ENCODE measurements around the gene RFC3.

DNA sequence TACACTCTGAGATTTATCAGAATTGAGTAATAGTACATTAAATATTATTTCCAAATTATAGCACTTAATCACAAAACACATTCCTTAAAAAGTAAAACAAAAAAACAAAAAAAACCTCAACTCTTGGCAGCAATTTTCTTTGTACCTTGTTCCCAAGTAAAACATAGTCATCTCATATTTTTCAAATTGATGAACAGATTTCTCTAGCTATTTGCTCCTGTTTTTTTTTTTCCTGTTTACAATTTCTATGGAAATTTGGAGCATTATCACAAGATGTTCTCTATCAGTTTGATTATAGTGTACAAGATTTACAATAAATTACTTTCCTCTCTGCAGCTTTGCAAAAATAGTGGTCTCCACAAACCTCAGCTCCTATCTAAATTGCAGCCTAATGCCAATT, 25.0 kb downstream of the RFC3 start:
- TF ChIP-seq EZH2 (IDR thresholded peaks at IDR 0.05; ENCODE audit: low read length, missing control alignments): no peak
- TF ChIP-seq CTCF (conservative IDR thresholded peaks at IDR 0.05 in 1 of 2, IDR thresholded peaks at IDR 0.05 in 1 of 2; ENCODE audit: low read depth in 1 of 2, low read length in 2 of 2): no peak

Data from fibroblast of lung (primary cell).